Bronchial epithelial cell (primary cell): Measurements from ENCODE around the gene TMEM201. TPM values are rescaled to one million over a fixed set of nuclear protein-coding genes. Genes with fewer than 3 reads are reported as not detected.
A peak's percentile ranks its signal among the peaks of the same experiment; 100 is the strongest.
"Not testable (repeated sequence)": the region's sequence is repeated elsewhere in the genome, so short reads cannot be mapped to it uniquely, and the experiment has no call there.

Source experiments
- DNase-seq: peaks from one replicate; pipeline ENCODE4 v3.0.0-alpha.2; 2010; ENCODE audit warnings: low read depth
- FAIRE-seq: peaks from 2 replicates; lab custom pipeline; 2011; peaks lifted over from hg19 to GRCh38; lab: Jason Lieb, UNC
- H3K27me3 ChIP-seq: 2 replicates; pipeline ENCODE4 v1.5.1; 2011; ENCODE audit warnings: low read length; ENCODE audit not compliant: control insufficient read depth, insufficient read depth
- H3K36me3 ChIP-seq: 2 replicates; pipeline ENCODE4 v1.5.1; 2011; ENCODE audit warnings: low read length; ENCODE audit not compliant: control insufficient read depth, insufficient read depth
- H3K4me3 ChIP-seq: 2 replicates; pipeline ENCODE4 v1.5.1; 2011; ENCODE audit warnings: mild to moderate bottlenecking, low read depth, low read length, control low read depth
- total RNA-seq: library from RNA; depleted of rRNA; stranded (reverse); fragments of >200 nt; gene quantifications from 2 replicates; pipeline ENCODE4 v1.2.1, GENCODE V29; 2014
- TF ChIP-seq, protein P1 (sequence below): IDR thresholded peaks from 2 replicates; pipeline ENCODE4 v1.5.1; 2011; ENCODE audit warnings: mild to moderate bottlenecking, moderate library complexity, low read length, control low read depth, inconsistent platforms; ENCODE audit not compliant: insufficient read depth, severe bottlenecking

Gene TMEM201
- total RNA-seq, 1 donor from 2014 or later = 1.8 TPM

DNA sequence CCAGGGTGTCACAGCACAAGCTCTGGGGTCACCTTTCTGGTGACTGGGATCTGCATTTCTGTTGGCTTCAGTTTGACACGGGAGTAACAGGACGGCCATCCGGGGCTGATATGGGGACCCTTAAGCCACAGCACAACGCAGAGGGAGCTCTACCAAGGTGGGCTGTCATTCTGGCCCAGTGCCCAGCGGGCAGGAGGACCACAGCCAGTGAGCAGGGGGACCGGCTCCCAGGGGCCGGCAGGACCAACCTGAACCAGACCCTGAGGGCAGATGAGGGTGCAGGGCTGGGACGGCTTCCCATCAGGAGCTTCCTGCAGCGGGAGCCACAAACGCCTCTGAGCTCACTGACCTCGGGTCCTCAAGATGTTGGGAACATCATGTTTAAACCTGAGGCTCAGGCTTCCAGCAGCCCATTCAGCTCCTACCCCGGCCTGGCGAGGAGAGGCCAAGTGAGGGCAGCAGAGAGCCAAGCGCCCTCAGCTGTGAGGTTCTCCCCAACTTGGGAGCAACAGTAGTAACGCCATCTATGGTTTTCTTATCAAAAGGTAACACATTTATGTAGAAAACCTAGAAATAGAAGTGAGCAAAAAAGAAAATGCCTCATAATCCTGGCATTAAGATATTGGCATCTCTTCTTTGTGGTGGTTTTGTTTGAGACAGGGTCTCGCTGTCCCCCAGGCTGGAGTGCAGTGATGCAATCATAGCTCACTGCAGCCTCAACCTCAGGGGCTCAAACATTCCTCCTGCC is 26.8 kb downstream of the TMEM201 start:
- H3K4me3 ChIP-seq = no peak overlapping the region
- peaks cover 11% of the 10 kb centered on the region for H3K36me3 ChIP-seq
- peaks cover 1% of the 10 kb centered on the region for H3K27me3 ChIP-seq
- no peak for FAIRE-seq
- TF ChIP-seq, protein P1, sequence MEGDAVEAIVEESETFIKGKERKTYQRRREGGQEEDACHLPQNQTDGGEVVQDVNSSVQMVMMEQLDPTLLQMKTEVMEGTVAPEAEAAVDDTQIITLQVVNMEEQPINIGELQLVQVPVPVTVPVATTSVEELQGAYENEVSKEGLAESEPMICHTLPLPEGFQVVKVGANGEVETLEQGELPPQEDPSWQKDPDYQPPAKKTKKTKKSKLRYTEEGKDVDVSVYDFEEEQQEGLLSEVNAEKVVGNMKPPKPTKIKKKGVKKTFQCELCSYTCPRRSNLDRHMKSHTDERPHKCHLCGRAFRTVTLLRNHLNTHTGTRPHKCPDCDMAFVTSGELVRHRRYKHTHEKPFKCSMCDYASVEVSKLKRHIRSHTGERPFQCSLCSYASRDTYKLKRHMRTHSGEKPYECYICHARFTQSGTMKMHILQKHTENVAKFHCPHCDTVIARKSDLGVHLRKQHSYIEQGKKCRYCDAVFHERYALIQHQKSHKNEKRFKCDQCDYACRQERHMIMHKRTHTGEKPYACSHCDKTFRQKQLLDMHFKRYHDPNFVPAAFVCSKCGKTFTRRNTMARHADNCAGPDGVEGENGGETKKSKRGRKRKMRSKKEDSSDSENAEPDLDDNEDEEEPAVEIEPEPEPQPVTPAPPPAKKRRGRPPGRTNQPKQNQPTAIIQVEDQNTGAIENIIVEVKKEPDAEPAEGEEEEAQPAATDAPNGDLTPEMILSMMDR = peak; percentile 83
- peak; percentile 46 for DNase-seq

DNA sequence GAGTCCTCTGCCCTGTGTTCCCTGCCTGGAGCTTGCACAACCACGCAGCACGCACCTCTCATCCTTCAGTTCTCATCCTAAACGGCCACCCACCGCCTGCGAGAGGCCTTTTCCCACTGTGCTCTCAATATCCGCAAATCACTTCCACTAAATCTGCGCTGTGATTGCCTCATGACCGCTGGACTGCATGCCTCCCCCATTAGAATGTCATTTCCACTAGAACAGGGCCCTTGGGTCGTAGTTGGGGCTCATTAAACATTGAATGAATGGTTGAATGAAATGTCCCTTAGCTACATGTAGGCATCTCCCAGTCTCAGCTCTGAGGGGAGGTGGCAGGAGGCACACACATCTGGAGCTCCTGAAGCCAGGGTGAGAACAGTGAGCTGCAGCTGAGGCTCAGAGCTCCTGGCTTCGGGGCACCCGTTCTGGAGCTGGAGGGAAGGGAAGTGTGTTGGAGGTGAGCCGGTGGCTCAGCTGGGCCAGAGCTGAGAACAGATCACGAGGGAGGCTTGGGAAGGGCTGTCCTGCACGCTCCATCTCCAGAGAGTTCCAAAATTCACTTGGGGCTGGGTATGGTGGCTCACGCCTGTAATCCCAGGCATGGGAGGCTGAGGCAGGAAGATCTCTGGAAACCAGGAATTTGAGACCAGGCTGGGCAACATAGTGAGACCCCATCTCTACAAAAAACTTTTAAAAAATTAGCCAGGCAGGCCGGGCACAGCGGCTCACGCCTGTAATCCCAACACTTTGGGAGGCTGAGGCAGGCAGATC is 30.4 kb downstream of the TMEM201 start:
- no peak for DNase-seq
- TF ChIP-seq, protein P1 = no peak
- peak; percentile 60 for FAIRE-seq
- Histone ChIP-seq H3K36me3 (no peaks in the 10 kb centered on the region), H3K4me3 (no peak overlapping the region), H3K27me3 (peaks cover 1% of the 10 kb centered on the region)

DNA sequence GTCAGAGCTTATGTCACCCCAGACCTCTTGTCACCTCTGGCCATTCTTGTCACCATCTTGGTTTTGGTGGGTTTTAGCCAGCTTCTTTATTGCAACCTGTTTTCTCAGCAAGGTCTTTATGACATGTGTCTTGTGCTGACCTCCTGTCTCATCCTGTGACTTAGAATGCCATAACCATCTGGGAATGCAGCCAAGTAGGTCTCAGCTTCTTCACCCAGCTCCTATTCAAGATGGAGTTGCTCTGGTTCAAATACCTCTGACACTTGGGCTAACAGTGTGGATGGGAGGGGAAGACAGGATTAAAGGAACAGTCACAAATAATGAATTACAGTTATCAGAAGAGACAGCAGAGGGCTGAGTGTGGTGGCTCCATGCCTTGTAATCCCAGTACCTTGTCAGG is 32.3 kb downstream of the TMEM201 start:
- FAIRE-seq (no peak), DNase-seq (peak; percentile 9)
- TF ChIP-seq, protein P1 = no peak
- peaks cover 1% of the 10 kb centered on the region for H3K27me3 ChIP-seq
- H3K36me3 ChIP-seq = no peaks in the 10 kb centered on the region
- no peak overlapping the region for H3K4me3 ChIP-seq

DNA sequence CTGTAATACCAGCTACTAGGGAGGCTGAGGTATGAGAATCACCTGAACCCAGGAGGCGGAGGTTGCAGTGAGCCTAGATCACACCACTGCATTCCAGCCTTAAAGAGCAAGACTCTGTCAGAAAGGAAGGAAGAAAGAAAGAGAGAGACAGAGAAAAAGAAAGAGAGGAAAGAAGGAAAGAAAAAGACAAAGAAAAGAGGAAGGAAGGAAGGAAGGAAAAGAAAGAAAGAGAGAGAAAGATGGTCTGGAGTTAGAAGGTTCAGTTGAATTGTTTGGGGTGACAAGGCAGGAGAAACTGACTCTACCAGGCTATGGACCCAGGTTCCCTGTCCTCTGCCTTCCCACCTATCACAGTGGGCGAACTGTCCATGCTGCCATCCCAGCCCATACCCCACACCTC is 35.4 kb downstream of the TMEM201 start:
- Histone ChIP-seq H3K27me3 (no peaks in the 10 kb centered on the region), H3K4me3 (no peak overlapping the region), H3K36me3 (no peaks in the 10 kb centered on the region)
- DNase-seq (no peak), FAIRE-seq (no peak)
- TF ChIP-seq, protein P1 = no peak

DNA sequence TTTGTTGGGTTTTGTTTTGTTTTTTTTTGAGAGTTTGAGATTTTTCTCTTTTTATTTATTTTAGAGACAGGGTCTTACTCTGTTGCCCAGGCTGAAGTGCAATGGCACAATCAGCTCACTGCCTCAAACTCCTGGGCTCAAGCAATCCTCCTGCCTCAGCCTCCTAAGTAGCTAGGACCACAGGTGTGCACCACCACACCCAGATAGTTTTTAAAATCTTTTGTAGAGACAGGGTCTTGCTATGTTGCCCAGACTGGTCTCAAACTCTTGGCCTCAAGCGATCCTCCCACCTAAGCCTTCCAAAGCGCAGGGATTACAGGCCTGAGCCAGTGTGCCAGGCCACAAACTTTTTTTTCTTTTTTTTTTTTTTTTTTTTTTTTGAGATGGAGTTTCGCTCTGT is 36.3 kb downstream of the TMEM201 start:
- not testable (repeated sequence) for H3K36me3 ChIP-seq, DNase-seq, H3K27me3 ChIP-seq, H3K4me3 ChIP-seq, FAIRE-seq

DNA sequence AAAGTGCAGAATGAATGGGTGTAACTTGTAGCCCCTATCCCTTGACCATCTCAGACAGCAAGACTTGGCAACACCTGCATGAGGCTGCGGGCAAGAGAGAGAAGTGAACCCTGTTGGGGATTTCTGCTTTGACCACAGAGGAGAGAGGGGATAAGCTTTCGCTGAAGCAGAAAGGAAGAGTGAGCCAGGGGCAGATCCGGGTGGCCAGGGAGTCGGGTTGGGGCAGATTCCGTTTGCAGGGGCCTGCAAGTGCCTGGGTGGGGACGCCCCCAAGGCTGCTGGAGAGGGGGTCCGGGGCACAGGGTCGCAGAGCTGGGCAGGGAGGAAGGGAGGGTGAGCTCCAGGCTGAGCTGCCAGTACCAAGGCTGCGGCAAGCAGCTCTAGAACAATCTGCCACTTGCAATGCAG is 37.5 kb downstream of the TMEM201 start:
- FAIRE-seq = no peak
- DNase-seq = peak; percentile 4
- TF ChIP-seq, protein P1 = no peak
- H3K4me3 ChIP-seq = no peak overlapping the region
- peaks cover 2% of the 10 kb centered on the region for H3K27me3 ChIP-seq
- no peaks in the 10 kb centered on the region for H3K36me3 ChIP-seq
